ENCODE measurements around the gene DNAH6.

Gene DNAH6

DNA sequence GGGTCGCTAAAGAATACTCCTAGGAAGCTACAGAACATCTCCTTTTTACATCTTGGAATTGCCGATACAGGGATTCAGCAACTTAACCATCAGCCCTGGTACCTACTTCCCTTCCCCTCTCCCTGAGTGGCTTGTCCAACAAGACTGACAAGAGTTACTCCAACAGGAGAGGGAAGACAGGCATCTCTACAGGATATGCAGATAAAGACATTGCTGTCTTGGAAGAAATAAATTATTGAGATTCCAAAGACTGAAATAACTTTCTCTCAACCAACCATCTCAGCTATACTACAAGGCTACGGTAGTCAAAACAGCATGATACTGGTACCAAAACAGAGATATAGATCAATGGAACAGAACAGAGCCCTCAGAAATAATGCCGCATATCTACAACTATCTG, 277.3 kb downstream of the DNAH6 start:
- Mint-ChIP-seq H3K4me3 (no peak overlapping the region), H3K27ac (no peak overlapping the region), H3K9me3 (peaks cover 6% of the 10 kb centered on the region), H3K27me3 (ENCODE audit: low read depth) (no peaks in the 10 kb centered on the region), H3K36me3 (ENCODE audit: low read depth) (no peaks in the 10 kb centered on the region), H3K4me1 (no peaks in the 10 kb centered on the region)
- TF ChIP-seq, protein P1, sequence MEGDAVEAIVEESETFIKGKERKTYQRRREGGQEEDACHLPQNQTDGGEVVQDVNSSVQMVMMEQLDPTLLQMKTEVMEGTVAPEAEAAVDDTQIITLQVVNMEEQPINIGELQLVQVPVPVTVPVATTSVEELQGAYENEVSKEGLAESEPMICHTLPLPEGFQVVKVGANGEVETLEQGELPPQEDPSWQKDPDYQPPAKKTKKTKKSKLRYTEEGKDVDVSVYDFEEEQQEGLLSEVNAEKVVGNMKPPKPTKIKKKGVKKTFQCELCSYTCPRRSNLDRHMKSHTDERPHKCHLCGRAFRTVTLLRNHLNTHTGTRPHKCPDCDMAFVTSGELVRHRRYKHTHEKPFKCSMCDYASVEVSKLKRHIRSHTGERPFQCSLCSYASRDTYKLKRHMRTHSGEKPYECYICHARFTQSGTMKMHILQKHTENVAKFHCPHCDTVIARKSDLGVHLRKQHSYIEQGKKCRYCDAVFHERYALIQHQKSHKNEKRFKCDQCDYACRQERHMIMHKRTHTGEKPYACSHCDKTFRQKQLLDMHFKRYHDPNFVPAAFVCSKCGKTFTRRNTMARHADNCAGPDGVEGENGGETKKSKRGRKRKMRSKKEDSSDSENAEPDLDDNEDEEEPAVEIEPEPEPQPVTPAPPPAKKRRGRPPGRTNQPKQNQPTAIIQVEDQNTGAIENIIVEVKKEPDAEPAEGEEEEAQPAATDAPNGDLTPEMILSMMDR (IDR thresholded peaks at IDR 0.05; ENCODE audit: unreplicated experiment in 3 of 3): no peak

DNA sequence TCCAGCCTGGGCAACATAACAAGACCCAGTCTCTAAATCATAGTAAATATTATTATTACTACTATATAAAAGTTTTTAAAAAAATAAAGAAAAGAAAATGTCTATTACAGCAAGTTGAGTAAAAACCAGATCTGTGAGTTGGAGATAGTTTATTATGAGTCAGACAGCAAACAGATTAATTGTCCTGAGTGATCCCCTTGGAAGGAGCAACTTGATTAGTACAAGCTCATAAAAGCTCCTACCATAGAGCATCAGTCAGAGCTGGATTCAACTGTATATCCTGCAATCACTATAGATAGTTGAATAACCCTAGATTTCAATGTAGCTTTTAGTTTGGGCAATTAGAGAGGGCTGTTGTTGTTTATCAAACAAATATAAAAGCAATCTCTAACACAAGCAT, 280.5 kb downstream of the DNAH6 start:
- Mint-ChIP-seq H3K36me3 (ENCODE audit: low read depth) (no peaks in the 10 kb centered on the region), H3K4me1 (no peaks in the 10 kb centered on the region), H3K27ac (no peak overlapping the region), H3K27me3 (ENCODE audit: low read depth) (no peaks in the 10 kb centered on the region), H3K4me3 (no peak overlapping the region), H3K9me3 (peaks cover 9% of the 10 kb centered on the region)
- TF ChIP-seq, protein P1 (IDR thresholded peaks at IDR 0.05; ENCODE audit: unreplicated experiment in 3 of 3): no peak

DNA sequence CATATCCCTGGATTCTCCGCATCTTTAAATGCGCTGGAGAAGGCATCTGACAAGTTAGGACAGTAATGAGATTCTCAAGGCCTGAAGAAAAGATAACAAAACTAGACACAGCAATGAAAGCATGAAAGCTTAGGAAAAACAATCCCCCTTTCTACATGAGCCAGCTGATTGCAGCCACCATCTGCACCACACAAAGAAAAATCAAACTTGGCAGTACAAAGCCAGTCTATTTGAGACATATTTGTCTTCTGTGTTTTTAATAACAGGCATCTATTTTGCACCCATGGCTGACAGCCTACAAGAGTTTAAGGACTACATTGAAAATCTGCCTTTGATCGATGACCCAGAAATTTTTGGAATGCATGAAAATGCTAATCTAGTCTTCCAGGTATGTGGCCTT, 281.0 kb downstream of the DNAH6 start:
- H3K27ac Mint-ChIP-seq: no peak overlapping the region
- H3K9me3 Mint-ChIP-seq: peaks cover 13% of the 10 kb centered on the region
- H3K27me3 Mint-ChIP-seq (ENCODE audit: low read depth): no peaks in the 10 kb centered on the region
- H3K4me3 Mint-ChIP-seq: no peak overlapping the region
- H3K36me3 Mint-ChIP-seq (ENCODE audit: low read depth): no peaks in the 10 kb centered on the region
- TF ChIP-seq, protein P1 (IDR thresholded peaks at IDR 0.05; ENCODE audit: unreplicated experiment in 3 of 3): no peak
- no peaks in the 10 kb centered on the region for H3K4me1 Mint-ChIP-seq

DNA sequence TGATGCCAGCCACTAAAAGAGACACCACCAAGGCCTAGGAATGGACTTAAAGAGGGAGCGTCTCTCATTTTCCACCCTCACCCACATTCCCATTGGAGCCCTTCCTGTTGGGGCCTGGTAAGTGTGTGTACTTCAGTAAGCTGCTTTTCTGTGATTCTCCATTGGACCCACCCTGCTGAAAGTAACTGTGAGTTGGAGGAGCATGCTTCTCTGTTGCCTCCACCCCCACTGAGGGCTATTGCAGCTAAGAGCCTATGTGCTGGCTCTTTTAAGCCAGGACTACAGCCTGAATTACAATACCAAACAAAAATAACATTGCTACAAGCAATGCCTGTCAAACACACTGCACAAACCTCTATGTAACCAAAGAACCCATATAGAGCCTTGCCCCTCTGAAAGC, 283.5 kb downstream of the DNAH6 start:
- TF ChIP-seq, protein P1 (IDR thresholded peaks at IDR 0.05; ENCODE audit: unreplicated experiment in 3 of 3): no peak
- H3K9me3 Mint-ChIP-seq: peaks cover 9% of the 10 kb centered on the region
- H3K27ac Mint-ChIP-seq: no peak overlapping the region
- no peaks in the 10 kb centered on the region for H3K36me3 Mint-ChIP-seq (ENCODE audit: low read depth)
- H3K4me3 Mint-ChIP-seq: no peak overlapping the region
- H3K4me1 Mint-ChIP-seq: no peaks in the 10 kb centered on the region
- H3K27me3 Mint-ChIP-seq (ENCODE audit: low read depth): no peaks in the 10 kb centered on the region

DNA sequence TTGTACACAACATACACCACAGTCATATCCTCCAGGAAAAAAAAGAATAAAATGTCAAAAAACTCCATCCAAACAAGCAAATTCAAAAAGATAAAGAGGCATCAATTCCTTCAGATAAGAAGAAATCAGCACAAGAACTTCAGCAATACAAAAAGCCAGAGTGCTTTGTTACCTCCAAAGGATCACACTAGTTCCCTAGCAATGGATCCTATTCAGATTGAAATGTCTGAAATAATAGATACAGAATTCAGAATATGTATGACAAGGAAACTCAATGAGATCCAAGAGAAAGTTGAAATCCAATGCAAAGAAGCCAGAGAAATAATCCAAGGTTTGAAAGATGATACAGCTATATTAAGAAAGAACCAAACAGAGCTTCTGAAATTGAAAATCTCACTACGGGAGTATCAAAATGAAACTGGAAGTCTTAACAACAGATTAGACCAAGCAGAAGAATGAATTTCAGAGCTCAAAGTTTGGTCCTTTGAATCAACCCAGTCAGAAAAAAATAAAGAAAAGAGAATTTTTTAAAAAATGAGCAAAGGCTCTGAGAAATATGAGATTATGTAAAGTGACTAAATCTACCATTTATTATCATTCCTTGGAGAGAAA, 284.0 kb downstream of the DNAH6 start:
- no peaks in the 10 kb centered on the region for H3K27me3 Mint-ChIP-seq (ENCODE audit: low read depth)
- TF ChIP-seq, protein P1 (IDR thresholded peaks at IDR 0.05; ENCODE audit: unreplicated experiment in 3 of 3): no peak
- H3K4me3 Mint-ChIP-seq: no peak overlapping the region
- H3K27ac Mint-ChIP-seq: no peak overlapping the region
- H3K9me3 Mint-ChIP-seq: peaks cover 9% of the 10 kb centered on the region
- no peaks in the 10 kb centered on the region for H3K4me1 Mint-ChIP-seq
- H3K36me3 Mint-ChIP-seq (ENCODE audit: low read depth): no peaks in the 10 kb centered on the region

DNA sequence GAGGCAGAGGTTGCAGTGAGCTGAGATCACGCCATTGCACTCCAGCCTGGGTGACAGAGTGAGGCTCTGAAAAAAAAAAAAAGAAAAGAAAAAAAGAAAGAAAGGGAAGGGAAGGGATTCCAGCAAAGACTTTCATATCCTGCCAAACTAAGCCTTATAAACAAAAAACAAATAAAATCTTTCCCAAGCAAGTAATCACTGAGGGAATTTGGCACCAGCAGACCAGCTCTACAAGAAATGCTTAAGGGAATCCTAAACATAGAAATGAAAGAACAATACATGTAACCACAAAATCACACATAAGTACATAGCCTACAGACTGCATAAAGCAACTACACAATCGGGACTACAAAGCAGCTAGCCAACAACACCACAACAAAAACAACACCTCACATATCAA, 285.5 kb downstream of the DNAH6 start:
- Mint-ChIP-seq H3K9me3 (peaks cover 9% of the 10 kb centered on the region), H3K27ac (no peak overlapping the region), H3K27me3 (ENCODE audit: low read depth) (no peaks in the 10 kb centered on the region), H3K4me1 (no peaks in the 10 kb centered on the region), H3K4me3 (no peak overlapping the region), H3K36me3 (ENCODE audit: low read depth) (no peaks in the 10 kb centered on the region)
- TF ChIP-seq, protein P1 (IDR thresholded peaks at IDR 0.05; ENCODE audit: unreplicated experiment in 3 of 3): no peak
